GM12878 (cell line): Measurements from ENCODE around the gene JAG2. TPM values are rescaled to one million over a fixed set of nuclear protein-coding genes. Genes with fewer than 3 reads are reported as not detected.

Experiments used
- ASH2L ChIP-seq: fragments of 300-600, 200-600 bp; sonication (generic); IDR thresholded peaks from 2 replicates; pipeline ENCODE4 v1.6.1; 2017; ENCODE audit warnings: low read depth, mild to moderate bottlenecking, borderline replicate concordance
- BACH1 ChIP-seq: fragments of 450-650 bp; IDR thresholded peaks from 2 replicates; pipeline ENCODE4 v1.6.1; 2017; ENCODE audit warnings: mild to moderate bottlenecking, borderline replicate concordance
- BHLHE40 ChIP-seq, 2 experiments: fragments of 450-650 bp in 1 of 2; IDR thresholded peaks; 2 replicates each; pipeline ENCODE4 v1.6.1; 2011 to 2017; ENCODE audit warnings: low read depth in 2 of 2, borderline replicate concordance in 1 of 2, improper control_type of control experiment in 1 of 2, low read length in 1 of 2, mild to moderate bottlenecking in 1 of 2
- CBX3 ChIP-seq: fragments of 200-600 bp; sonication (generic); IDR thresholded peaks from 2 replicates; pipeline ENCODE4 v1.6.1; 2016; ENCODE audit warnings: low read depth, borderline replicate concordance
- CHD2 ChIP-seq: IDR thresholded peaks from 2 replicates; pipeline ENCODE4 v1.6.1; 2011; ENCODE audit warnings: low read depth, low read length, improper control_type of control experiment, borderline replicate concordance
- CREB1 ChIP-seq: IDR thresholded peaks from 2 replicates; pipeline ENCODE4 v1.6.1; 2012; ENCODE audit warnings: low read depth, mild to moderate bottlenecking, inconsistent platforms
- CREM ChIP-seq: IDR thresholded peaks from 2 replicates; pipeline ENCODE4 v1.6.1; 2014; ENCODE audit warnings: antibody characterized with exemption, low read depth
- GABPA ChIP-seq: IDR thresholded peaks from 2 replicates; pipeline ENCODE4 v1.6.1; 2014; ENCODE audit warnings: antibody characterized with exemption, low read depth, mild to moderate bottlenecking, inconsistent platforms
- GATAD2B ChIP-seq: fragments of 450-650 bp; conservative IDR thresholded peaks from 2 replicates; pipeline ENCODE4 v1.6.1; 2017; ENCODE audit warnings: low read depth, mild to moderate bottlenecking, moderate library complexity
- HDAC6 ChIP-seq: fragments of 200-600 bp; sonication (generic); IDR thresholded peaks from one replicate; pipeline ENCODE4 v1.8.0; 2017; ENCODE audit warnings: antibody characterized with exemption; ENCODE audit not compliant: unreplicated experiment
- IKZF1 ChIP-seq: fragments of 450-650 bp; conservative IDR thresholded peaks from 2 replicates; pipeline ENCODE4 v1.6.1; 2017; ENCODE audit warnings: antibody characterized with exemption, mild to moderate bottlenecking
- IKZF2 ChIP-seq, 2 experiments: fragments of 450-650 bp; IDR thresholded peaks; 2 replicates each; pipeline ENCODE4 v1.6.1; 2017; ENCODE audit warnings: mild to moderate bottlenecking in 2 of 2, moderate library complexity in 2 of 2
- IRF5 ChIP-seq: fragments of 450-650 bp; IDR thresholded peaks from 2 replicates; pipeline ENCODE4 v1.6.1; 2017; ENCODE audit warnings: borderline replicate concordance
- MAX ChIP-seq: IDR thresholded peaks from 2 replicates; pipeline ENCODE4 v1.6.1; 2012; ENCODE audit warnings: low read depth, low read length, improper control_type of control experiment
- NBN ChIP-seq: fragments of 450-650 bp; IDR thresholded peaks from 2 replicates; pipeline ENCODE4 v1.6.1; 2016
- NFIC ChIP-seq: IDR thresholded peaks from 2 replicates; pipeline ENCODE4 v1.6.1; 2012; ENCODE audit warnings: low read depth, mild to moderate bottlenecking, inconsistent platforms, low read length, moderate library complexity
- NR2F1 ChIP-seq: fragments of 450-650 bp; conservative IDR thresholded peaks from 2 replicates; pipeline ENCODE4 v1.6.1; 2017; ENCODE audit warnings: mild to moderate bottlenecking
- PAX5 ChIP-seq: IDR thresholded peaks from 2 replicates; pipeline ENCODE4 v1.6.1; 2011; ENCODE audit warnings: low read depth, low read length, borderline replicate concordance
- RB1 ChIP-seq: fragments of 450-650 bp; formaldehyde crosslinking; IDR thresholded peaks from 2 replicates; pipeline ENCODE4 v1.6.1; 2017; ENCODE audit warnings: mild to moderate bottlenecking, borderline replicate concordance
- RUNX3 ChIP-seq: IDR thresholded peaks from 2 replicates; pipeline ENCODE4 v1.6.1; 2012; ENCODE audit warnings: low read length, inconsistent platforms
- SIX5 ChIP-seq: IDR thresholded peaks from 2 replicates; pipeline ENCODE4 v1.6.1; 2011; ENCODE audit warnings: mild to moderate bottlenecking, low read depth, low read length, moderate library complexity; ENCODE audit not compliant: severe bottlenecking
- SMAD1 ChIP-seq: fragments of 450-650 bp; IDR thresholded peaks from 2 replicates; pipeline ENCODE4 v1.6.1; 2018; ENCODE audit warnings: mild to moderate bottlenecking, low read depth; ENCODE audit not compliant: partially characterized antibody
- SPI1 ChIP-seq: IDR thresholded peaks from 2 replicates; pipeline ENCODE4 v1.6.1; 2011; ENCODE audit warnings: low read depth, mild to moderate bottlenecking, low read length, moderate library complexity, borderline replicate concordance; ENCODE audit not compliant: insufficient read depth
- SRF ChIP-seq, 2 experiments: IDR thresholded peaks; 2 replicates each; pipeline ENCODE4 v1.6.1; 2011; ENCODE audit warnings: low read depth in 2 of 2, low read length in 2 of 2, mild to moderate bottlenecking in 1 of 2, moderate library complexity in 1 of 2
- TAF1 ChIP-seq: IDR thresholded peaks from 2 replicates; pipeline ENCODE4 v1.6.1; 2011; ENCODE audit warnings: mild to moderate bottlenecking, low read depth, low read length, borderline replicate concordance
- ZBTB11 ChIP-seq: fragments of 450-650 bp; formaldehyde crosslinking; IDR thresholded peaks from 2 replicates; pipeline ENCODE4 v1.5.0; 2022; ENCODE audit warnings: mild to moderate bottlenecking, missing genetic modification characterization
- polyA plus RNA-seq, 11 experiments: library from polyadenylated mRNA; depleted of rRNA in 4 of 11; unstranded in 6 of 11; stranded (reverse) in 5 of 11; fragments of >200 nt; fragmentation: Nextera tagmentation in 4 of 11; fragmentation: Illumina TruSeq in 1 of 11; extraction: Ambion mirVana in 4 of 11; extraction: Trizol in 1 of 11; gene quantifications; 1 replicate in 1 of 11; 2 replicates in 10 of 11; pipeline versions ENCODE4 v1.2.1 to v1.2.3, GENCODE V29; 2011 to 2016; ENCODE audit warnings: inconsistent platforms in 2 of 11, missing spikeins in 2 of 11, low read depth in 1 of 11
- total RNA-seq, 4 experiments: library from RNA; depleted of rRNA in 3 of 4; stranded (reverse); fragments of >200 nt in 3 of 4; fragmentation: Illumina TruSeq in 1 of 4; extraction: Trizol in 1 of 4; gene quantifications; 2 replicates each; pipeline versions ENCODE4 v1.2.1 to v1.2.3, GENCODE V29; 2013 to 2021
- TF ChIP-seq, protein P1 (sequence below): fragments of 450-650 bp; IDR thresholded peaks from 2 replicates; pipeline ENCODE4 v1.6.1; 2016; ENCODE audit warnings: mild to moderate bottlenecking

JAG2 gene
- total and polyA plus RNA-seq, 10 of the 15 experiments (the other 5 are each of a cell fraction or from before 2014, with no cell fraction given): 0.04 to 0.14 (median 0.06) TPM; not detected in 5

DNA sequence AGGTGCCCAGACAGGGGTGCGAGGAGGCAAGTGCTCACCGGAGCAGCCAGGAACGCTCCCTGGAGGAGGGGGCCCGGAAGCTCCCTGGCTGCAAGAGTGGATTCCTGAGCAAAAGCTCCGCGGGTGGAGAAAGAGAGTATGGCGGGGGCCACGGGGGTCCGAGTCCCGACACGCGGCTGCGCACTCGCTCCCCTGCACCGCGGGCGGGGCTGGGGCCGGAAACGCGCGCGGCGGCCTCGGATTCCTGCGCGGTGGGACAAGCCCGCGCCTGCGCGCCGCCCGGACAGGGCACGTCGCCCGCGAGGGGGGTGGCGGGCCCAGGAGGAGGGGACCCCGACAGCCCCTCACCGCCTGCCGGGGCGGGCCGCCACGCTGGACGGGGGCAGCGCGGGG is 75.5 kb downstream of the JAG2 start (continued):
- no peak for TF ChIP-seq ASH2L
- no peak for TF ChIP-seq NFIC
- TF ChIP-seq HDAC6: no peak
- TF ChIP-seq RUNX3: no peak
- peak in 1 of 2 experiments; percentile 44; a peak in 1 of 4 replicates for TF ChIP-seq BHLHE40 (IDR thresholded peaks at IDR 0.05; ENCODE audit: borderline replicate concordance in 1 of 2, low read depth in 2 of 2, low read length in 1 of 2)
- TF ChIP-seq NBN: no peak; the same call in 1 of the 2 replicates
- no peak for TF ChIP-seq ZBTB11 (CRISPR knock-in tag)
- TF ChIP-seq SPI1: no peak
- no peak for TF ChIP-seq TAF1
- TF ChIP-seq SMAD1: no peak
- TF ChIP-seq NR2F1: no peak
- no peak for TF ChIP-seq CREB1
- no peak for TF ChIP-seq CBX3
- 0 out of 2 replicates have a peak, but pooled peaks have one; percentile 51 for TF ChIP-seq CHD2
- TF ChIP-seq RB1: no peak
- TF ChIP-seq SRF (IDR thresholded peaks at IDR 0.05; ENCODE audit: low read depth in 2 of 2, low read length in 2 of 2): no peak
- peak; percentile 81 for TF ChIP-seq BACH1
- 0 out of 2 replicates have a peak, but pooled peaks have one; percentile 20 for TF ChIP-seq GATAD2B
- no peak for TF ChIP-seq MAX
- no peak; the same call in 1 of the 2 replicates for TF ChIP-seq IKZF1
- no peak for TF ChIP-seq GABPA
- TF ChIP-seq SIX5: no peak
- TF ChIP-seq IRF5: no peak
- no peak for TF ChIP-seq PAX5
- TF ChIP-seq IKZF2 (IDR thresholded peaks at IDR 0.05): no peak
- TF ChIP-seq CREM: no peak
- TF ChIP-seq, protein P1, sequence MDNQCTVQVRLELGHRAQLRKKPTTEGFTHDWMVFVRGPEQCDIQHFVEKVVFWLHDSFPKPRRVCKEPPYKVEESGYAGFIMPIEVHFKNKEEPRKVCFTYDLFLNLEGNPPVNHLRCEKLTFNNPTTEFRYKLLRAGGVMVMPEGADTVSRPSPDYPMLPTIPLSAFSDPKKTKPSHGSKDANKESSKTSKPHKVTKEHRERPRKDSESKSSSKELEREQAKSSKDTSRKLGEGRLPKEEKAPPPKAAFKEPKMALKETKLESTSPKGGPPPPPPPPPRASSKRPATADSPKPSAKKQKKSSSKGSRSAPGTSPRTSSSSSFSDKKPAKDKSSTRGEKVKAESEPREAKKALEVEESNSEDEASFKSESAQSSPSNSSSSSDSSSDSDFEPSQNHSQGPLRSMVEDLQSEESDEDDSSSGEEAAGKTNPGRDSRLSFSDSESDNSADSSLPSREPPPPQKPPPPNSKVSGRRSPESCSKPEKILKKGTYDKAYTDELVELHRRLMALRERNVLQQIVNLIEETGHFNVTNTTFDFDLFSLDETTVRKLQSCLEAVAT: no peak
